Measurements from ENCODE around the gene CRACR2B.

CRACR2B gene

GRCh38 chr11:839875-840617, 12.3 kb downstream of the CRACR2B start:
- DNase-seq: no peak

GRCh38 chr11:841981-842369, 14.3 kb downstream of the CRACR2B start:
- DNase-seq: no peak

GRCh38 chr11:842370-843002, 14.8 kb downstream of the CRACR2B start, which contains the start of the genes POLR2L and TSPAN4:
TSS of gene POLR2L (minus strand) at chr11:842529. CDS start at chr11:842508, 21 bp downstream.
TSS of gene TSPAN4 (plus strand) at chr11:842852. CDS start at chr11:850305, 7,453 bp downstream.
- DNase-seq: peak; percentile 91

- no peak for DNase-seq
These were observed 15.5 kb downstream of the CRACR2B start for GRCh38 chr11:843086-843734.

GRCh38 chr11:843818-844692, 16.3 kb downstream of the CRACR2B start:
- DNase-seq: no peak

- no peak for DNase-seq
These were observed 17.2 kb downstream of the CRACR2B start for GRCh38 chr11:844693-845644.

GRCh38 chr11:845872-846495, 18.3 kb downstream of the CRACR2B start:
- DNase-seq: no peak

- no peak for DNase-seq
These were observed 18.9 kb downstream of the CRACR2B start for GRCh38 chr11:846496-847098.

- DNase-seq: no peak
These were observed 20.2 kb downstream of the CRACR2B start for GRCh38 chr11:847876-848275.

- DNase-seq: peak; percentile 75
These were observed 20.7 kb downstream of the CRACR2B start for GRCh38 chr11:848380-848931.

- peak; percentile 41 for DNase-seq
These were observed 21.5 kb downstream of the CRACR2B start for GRCh38 chr11:849104-849824.

GRCh38 chr11:849951-850774, 22.4 kb downstream of the CRACR2B start:
- DNase-seq: no peak

GRCh38 chr11:850775-851763, 23.4 kb downstream of the CRACR2B start:
- no peak for DNase-seq

GRCh38 chr11:852762-853161, 25.0 kb downstream of the CRACR2B start:
- no peak for DNase-seq

GRCh38 chr11:853682-854448, 26.1 kb downstream of the CRACR2B start:
- DNase-seq: no peak

GRCh38 chr11:854601-855329, 27.0 kb downstream of the CRACR2B start:
- DNase-seq: no peak
